NCI-H1105 (cell line): Measurements from ENCODE around the gene HDHD3.

Experiments used
- DNase-seq: peaks from one replicate; lab custom pipeline; 2025; lab: John Stamatoyannopoulos, UW

The HDHD3 gene

GRCh38 chr9:113328045-113328782, 48.6 kb downstream of the HDHD3 start:
- no peak for DNase-seq

GRCh38 chr9:113326230-113326629, 50.6 kb downstream of the HDHD3 start:
- no peak for DNase-seq
